GM19025 (cell line): ENCODE results near the gene SAXO2.
"Not testable (repeated sequence)": the region's sequence is repeated elsewhere in the genome, so short reads cannot be mapped to it uniquely, and the experiment has no call there.

Experiments
- ATAC-seq: cut with Tn5 transposase; IDR thresholded peaks from one replicate; pipeline ENCODE4 v1.9.1; 2021; ENCODE audit warnings: mild to moderate bottlenecking, low read depth, moderate library complexity; ENCODE audit not compliant: unreplicated experiment

SAXO2 gene

GRCh38 chr15:82284381-82284780 lies 21.8 kb downstream of the SAXO2 start:
- not testable (repeated sequence) for ATAC-seq

- ATAC-seq: peak; percentile 86
Measured at GRCh38 chr15:82286475-82286874, 23.9 kb downstream of the SAXO2 start.

- not testable (repeated sequence) for ATAC-seq
Measured at GRCh38 chr15:82288202-82288601, 25.6 kb downstream of the SAXO2 start.

GRCh38 chr15:82292271-82292670 lies 29.7 kb downstream of the SAXO2 start:
- no peak for ATAC-seq

- ATAC-seq: no peak
Measured at GRCh38 chr15:82294061-82294690, 31.6 kb downstream of the SAXO2 start.

GRCh38 chr15:82297546-82297945 lies 34.9 kb downstream of the SAXO2 start:
- ATAC-seq: no peak

- no peak for ATAC-seq
Measured at GRCh38 chr15:82298032-82298431, 35.4 kb downstream of the SAXO2 start.

- no peak for ATAC-seq
Measured at GRCh38 chr15:82298520-82298919, 35.9 kb downstream of the SAXO2 start.

- ATAC-seq: not testable (repeated sequence)
Measured at GRCh38 chr15:82299511-82299914, 36.9 kb downstream of the SAXO2 start.

- not testable (repeated sequence) for ATAC-seq
Measured at GRCh38 chr15:82300326-82300725, 37.7 kb downstream of the SAXO2 start.

- no peak for ATAC-seq
Measured at GRCh38 chr15:82300883-82301282, 38.3 kb downstream of the SAXO2 start.

GRCh38 chr15:82301296-82302016 lies 38.8 kb downstream of the SAXO2 start:
- no peak for ATAC-seq

- ATAC-seq: no peak
Measured at GRCh38 chr15:82303956-82304777, 41.5 kb downstream of the SAXO2 start.

GRCh38 chr15:82304778-82305090 lies 42.1 kb downstream of the SAXO2 start:
- ATAC-seq: no peak

- ATAC-seq: no peak
Measured at GRCh38 chr15:82305621-82306048, 43.0 kb downstream of the SAXO2 start.

GRCh38 chr15:82306791-82307713 lies 44.4 kb downstream of the SAXO2 start:
- no peak for ATAC-seq

GRCh38 chr15:82307714-82308081 lies 45.1 kb downstream of the SAXO2 start:
- ATAC-seq: no peak

GRCh38 chr15:82309802-82310201 lies 47.2 kb downstream of the SAXO2 start:
- no peak for ATAC-seq

- ATAC-seq: not testable (repeated sequence)
Measured at GRCh38 chr15:82311321-82311720, 48.7 kb downstream of the SAXO2 start.

- ATAC-seq: no peak
Measured at GRCh38 chr15:82312586-82313349, 50.1 kb downstream of the SAXO2 start.
